GM18511 (cell line): Measurements from ENCODE around the gene COLQ.
"Not testable (repeated sequence)": the region's sequence is repeated elsewhere in the genome, so short reads cannot be mapped to it uniquely, and the experiment has no call there.

Experiments
- ATAC-seq: cut with Tn5 transposase; IDR thresholded peaks from one replicate; pipeline ENCODE4 v1.9.1; 2021; ENCODE audit warnings: mild to moderate bottlenecking, moderate library complexity; ENCODE audit not compliant: unreplicated experiment

Gene COLQ

GRCh38 chr3:15430624-15431023 lies 90.9 kb downstream of the COLQ start:
- ATAC-seq = no peak

GRCh38 chr3:15429080-15429479 lies 92.4 kb downstream of the COLQ start:
- no peak for ATAC-seq

- ATAC-seq = no peak
These were observed 93.0 kb downstream of the COLQ start for GRCh38 chr3:15428539-15428938.

- no peak for ATAC-seq
These were observed 93.5 kb downstream of the COLQ start for GRCh38 chr3:15427981-15428380.

GRCh38 chr3:15427182-15427880 lies 94.2 kb downstream of the COLQ start, which contains the start of the genes EAF1 and METTL6:
Gene EAF1, plus strand, starts transcription at chr3:15427598. Its CDS starts 182 bp downstream, at chr3:15427780.
Gene METTL6, minus strand, starts transcription at chr3:15427544. Its CDS starts 1,033 bp downstream, at chr3:15426511.
- peak; percentile 96 for ATAC-seq

GRCh38 chr3:15426579-15427118 lies 94.9 kb downstream of the COLQ start:
- no peak for ATAC-seq

- ATAC-seq = no peak
These were observed 100.6 kb downstream of the COLQ start for GRCh38 chr3:15420871-15421270.

GRCh38 chr3:15410966-15411365 lies 110.5 kb downstream of the COLQ start:
- ATAC-seq = not testable (repeated sequence)

- no peak for ATAC-seq
These were observed 111.7 kb downstream of the COLQ start for GRCh38 chr3:15409774-15410173.

- ATAC-seq = no peak
These were observed 112.3 kb downstream of the COLQ start for GRCh38 chr3:15409239-15409638.

- peak; percentile 48 for ATAC-seq
These were observed 116.0 kb downstream of the COLQ start for GRCh38 chr3:15405448-15406050.

- ATAC-seq = no peak
These were observed 116.7 kb downstream of the COLQ start for GRCh38 chr3:15404767-15405166.

GRCh38 chr3:15403965-15404364 lies 117.5 kb downstream of the COLQ start:
- ATAC-seq = no peak

GRCh38 chr3:15403495-15403894 lies 118.0 kb downstream of the COLQ start:
- no peak for ATAC-seq

GRCh38 chr3:15401936-15402335 lies 119.6 kb downstream of the COLQ start:
- no peak for ATAC-seq
